Femur (tissue), 1 donor: ENCODE measurements around the gene RGS9.

Source experiments
- DNase-seq: peaks from one replicate; pipeline ENCODE4 v3.0.0-alpha.2; 2017

RGS9 gene

GRCh38 chr17:65222214-65222738, 85.1 kb downstream of the RGS9 start:
- no peak for DNase-seq

DNA sequence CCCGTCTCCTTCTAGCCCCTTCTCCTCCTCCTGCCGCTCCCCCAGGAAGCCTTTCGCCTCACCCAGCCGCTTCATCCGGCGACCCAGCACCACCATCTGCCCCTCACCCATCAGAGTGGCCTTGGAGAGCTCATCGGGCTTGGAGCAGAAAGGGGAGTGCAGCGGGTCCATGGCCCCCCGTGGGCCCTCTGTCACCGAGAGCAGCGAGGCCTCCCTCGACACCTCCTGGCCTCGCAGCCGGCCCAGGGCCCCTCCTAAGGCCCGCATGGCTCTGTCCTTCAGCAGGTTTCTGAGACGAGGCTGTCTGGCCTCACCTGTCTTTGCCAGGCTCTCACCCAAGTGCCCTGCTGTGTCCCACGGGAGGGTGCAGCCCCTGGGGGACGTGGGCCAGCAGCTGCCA, 87.9 kb downstream of the RGS9 start:
- no peak for DNase-seq

DNA sequence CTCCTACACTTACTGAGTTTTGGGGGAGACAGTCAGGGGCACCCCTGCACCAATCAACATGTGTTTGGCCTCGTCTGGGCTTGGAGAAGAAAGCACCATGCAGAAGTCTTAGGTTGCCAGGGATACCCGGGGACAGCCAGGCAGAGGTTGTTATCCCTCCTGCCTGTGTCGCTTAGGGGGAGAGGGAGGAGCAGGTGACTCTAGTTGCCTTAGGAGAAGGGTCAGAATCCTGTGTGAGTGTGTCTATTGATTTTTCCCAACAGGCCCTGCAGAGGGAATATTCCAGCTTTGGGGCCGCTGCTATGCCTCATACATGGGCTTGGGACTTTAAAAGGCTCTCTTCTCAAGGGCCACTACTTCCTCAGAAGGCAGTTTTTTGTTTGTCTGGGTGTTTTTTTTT, 89.1 kb downstream of the RGS9 start:
- no peak for DNase-seq

- no peak for DNase-seq
These were observed 90.5 kb downstream of the RGS9 start for GRCh38 chr17:65227637-65228036.

GRCh38 chr17:65228287-65228686, 91.1 kb downstream of the RGS9 start:
- no peak for DNase-seq

- DNase-seq, result no peak
These were observed 91.8 kb downstream of the RGS9 start for GRCh38 chr17:65228734-65229620.

DNA sequence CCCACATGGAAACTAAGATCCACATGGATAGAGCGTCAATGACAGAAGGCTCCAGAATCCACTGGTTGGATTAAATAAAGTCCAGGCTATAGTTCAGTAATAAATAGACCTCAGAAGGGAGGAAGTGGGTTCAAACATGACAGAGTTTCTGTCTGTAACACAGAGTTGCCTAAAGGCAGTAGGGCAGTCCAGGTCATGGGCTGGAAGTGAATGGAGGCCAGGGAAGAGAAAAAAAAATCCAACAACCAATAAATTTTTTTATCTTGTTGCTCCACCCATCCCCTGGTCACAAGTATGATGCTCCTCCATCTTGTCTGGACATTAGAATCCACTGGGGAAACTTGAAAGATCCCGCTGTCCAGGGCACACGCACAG, 92.4 kb downstream of the RGS9 start:
- DNase-seq, result no peak

DNA sequence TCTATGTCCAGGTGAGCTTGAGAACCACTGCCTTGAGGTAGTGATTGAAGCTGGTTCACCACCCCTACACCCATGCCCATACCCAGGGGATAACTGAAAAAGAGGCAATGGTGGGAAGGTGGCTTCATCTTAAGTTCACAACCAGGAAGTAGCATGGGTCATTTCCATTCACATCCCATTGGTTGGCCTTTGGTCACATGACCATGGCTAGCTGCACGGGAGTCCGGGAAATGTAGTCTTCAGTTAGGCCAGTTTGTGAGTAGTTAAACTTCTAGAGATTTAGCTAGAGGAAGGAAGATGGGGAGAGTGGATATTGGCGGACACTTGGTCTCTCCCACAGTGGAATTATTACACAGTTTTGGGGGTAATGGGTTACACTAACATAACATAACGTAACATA, 92.9 kb downstream of the RGS9 start:
- DNase-seq, result no peak

- DNase-seq, result no peak
These were observed 93.9 kb downstream of the RGS9 start for GRCh38 chr17:65231086-65231485.

DNA sequence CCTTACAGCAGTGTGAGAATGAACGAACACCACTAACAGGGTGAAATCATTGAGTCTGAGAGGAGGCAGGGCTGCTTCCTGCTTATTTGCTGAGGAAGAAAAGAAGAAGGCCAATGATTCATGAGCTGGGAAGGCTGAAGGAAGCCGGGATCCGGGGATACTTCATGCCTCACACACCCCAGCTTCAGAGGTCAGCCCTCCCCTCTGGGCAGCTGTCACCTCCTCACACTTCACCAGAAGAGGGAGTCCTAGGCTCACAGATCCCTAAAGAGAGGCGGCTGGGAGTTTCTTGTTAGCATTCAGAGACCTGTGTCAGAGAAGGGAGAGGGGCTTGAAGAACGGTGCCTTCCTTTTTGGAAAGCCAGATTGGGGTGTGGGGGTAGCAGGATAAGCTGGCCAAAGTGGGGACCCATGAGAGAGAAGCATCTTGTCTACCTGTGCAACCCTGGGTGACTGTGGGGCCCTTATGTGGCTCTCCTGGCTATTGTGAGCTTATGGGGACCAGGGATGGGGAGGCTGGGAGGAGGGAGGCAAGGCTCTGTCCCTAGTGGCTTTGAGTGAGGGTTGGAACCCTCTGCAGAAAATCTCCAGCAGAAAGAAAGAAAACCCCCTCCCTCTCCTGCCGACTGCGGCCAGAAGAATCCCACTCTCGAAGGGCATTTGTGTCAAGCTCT, 94.6 kb downstream of the RGS9 start:
- peak; percentile 59 for DNase-seq

DNA sequence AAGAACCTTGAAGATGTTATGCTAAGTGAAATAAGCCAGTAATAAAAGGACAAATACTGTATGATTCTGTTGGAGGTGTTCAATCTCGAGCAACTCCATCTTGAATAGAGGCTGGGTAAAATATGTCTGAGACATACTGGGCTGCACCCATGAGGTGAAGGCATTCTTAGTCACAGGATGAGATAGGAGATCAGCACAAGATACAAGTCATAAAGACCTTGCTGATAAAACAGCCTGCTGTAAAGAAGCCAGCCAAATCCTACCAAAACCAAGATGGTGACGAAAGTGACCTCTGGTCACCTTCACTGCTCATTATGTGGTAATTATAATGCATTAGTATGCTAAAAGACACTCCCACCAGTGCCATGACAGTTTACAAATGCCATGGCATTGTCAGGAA, 98.1 kb downstream of the RGS9 start:
- DNase-seq, result no peak

DNA sequence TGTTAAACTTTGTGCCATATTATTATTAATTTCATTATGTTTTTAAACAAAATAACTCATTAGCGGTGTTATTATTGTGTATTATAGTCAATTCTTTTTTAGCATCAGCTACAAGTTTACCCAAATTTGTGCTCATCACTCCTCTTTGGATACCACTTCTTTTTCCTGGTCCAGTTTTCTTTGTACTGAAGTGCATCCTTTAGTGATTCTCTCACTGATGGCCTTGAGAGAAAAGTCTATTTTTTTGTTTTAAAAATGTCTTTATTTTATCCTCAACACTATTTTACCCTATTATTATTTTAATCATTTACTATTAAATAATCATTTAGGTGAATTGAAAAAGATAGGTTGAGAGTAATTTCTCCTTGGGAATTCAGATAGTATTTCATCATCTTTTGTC, 99.2 kb downstream of the RGS9 start:
- no peak for DNase-seq

DNA sequence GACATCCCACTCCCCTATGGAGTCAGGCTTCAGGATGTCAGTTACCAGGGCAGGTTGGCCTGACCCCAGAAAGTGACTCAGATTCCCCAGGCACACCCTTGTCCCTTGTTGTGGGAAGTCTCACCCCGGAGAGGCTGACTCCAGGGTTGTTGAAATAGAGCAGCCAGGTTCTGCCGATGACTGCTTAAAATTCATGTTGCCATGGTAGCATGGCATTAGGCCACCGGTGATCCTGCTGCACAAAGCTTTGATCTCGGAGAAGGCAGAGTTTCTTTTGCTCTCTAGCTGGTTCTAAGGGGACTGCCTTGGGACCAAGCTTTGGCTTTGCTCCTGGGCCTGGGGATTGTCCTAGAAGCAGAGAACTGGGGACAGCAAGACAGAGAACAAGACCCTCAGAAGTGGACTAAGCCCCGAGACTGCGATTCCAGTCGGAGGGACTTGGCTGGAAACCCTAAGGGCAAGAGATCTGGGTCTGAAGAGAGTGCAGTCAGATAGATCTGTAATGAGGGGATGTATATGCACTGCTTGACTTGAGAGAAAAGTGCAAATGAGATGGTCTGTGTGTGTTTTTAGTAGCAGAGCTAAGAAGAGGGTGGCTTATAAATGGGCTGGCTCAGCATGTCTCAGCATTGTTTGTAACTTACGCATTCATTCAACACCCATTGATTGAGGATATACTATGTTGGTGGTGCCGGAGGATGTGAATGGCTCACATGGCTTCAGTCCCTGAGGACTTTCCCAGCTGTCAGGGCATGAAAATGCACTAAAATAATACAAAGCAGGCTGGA, 106.9 kb downstream of the RGS9 start:
- peak; percentile 37 for DNase-seq

DNA sequence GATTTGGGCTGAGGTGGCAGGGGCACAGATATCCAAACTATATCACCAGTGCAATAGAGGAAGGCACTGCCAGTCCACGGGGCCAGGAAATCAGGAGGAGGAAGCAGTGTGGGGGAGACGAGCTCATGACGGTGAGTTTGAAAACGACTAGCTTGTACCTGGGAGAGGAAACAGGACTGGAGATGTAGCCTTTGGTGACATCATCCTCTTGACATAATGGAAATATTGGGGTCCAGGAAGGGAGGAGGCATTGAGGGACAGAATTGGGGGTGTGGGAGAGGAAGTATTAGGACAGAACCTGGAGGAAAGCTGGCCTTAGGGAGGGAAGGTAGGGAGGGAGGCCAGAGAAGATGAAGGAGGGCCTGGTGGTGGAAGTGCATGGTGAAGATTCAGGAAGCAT, 109.1 kb downstream of the RGS9 start:
- no peak for DNase-seq

- no peak for DNase-seq
These were observed 112.6 kb downstream of the RGS9 start for GRCh38 chr17:65249774-65250173.

DNA sequence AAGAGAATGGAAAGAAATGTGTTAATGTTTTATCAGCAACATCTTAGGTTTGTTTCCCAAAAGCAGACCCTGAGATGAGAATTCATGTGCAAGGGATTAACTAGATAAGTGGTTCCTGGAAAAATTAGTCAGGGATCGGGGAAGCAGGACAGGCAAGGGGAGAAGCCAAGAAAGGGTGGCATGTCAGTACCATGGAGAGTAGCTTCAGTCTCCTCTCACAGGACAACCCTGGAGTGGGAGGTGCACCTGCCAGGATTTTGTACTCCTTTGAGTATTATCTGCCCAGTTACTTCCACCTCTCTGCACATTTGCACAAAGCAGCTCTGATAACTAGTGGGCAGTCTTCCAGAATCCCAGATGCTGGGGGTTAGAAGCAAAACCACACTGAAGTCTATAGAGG, 117.0 kb downstream of the RGS9 start:
- DNase-seq, result no peak

DNA sequence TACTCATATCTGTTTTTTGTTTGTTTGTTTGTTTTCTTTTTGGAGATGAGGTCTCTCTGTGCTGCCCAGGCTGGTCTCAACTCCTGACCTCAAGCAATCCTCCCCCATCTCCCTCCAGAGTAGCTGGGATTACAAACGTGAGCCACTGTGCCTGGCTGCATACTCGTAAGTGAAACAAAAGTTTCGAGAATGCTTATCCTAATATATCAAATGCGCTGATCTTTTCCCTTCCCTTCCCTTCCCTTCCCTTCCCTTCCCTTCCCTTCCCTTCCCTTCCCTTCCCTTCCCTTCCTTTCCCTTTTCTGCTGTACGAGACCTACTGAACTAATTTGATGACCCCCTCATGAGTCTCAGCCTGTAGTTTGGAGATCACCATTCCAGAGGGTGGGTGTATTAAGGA, 122.1 kb downstream of the RGS9 start:
- DNase-seq, result no peak

- DNase-seq, result no peak
These were observed 122.7 kb downstream of the RGS9 start for GRCh38 chr17:65259696-65260485.

- DNase-seq, result no peak
These were observed 123.5 kb downstream of the RGS9 start for GRCh38 chr17:65260626-65261025.

- DNase-seq, result no peak
These were observed 124.0 kb downstream of the RGS9 start for GRCh38 chr17:65261152-65261551.

DNA sequence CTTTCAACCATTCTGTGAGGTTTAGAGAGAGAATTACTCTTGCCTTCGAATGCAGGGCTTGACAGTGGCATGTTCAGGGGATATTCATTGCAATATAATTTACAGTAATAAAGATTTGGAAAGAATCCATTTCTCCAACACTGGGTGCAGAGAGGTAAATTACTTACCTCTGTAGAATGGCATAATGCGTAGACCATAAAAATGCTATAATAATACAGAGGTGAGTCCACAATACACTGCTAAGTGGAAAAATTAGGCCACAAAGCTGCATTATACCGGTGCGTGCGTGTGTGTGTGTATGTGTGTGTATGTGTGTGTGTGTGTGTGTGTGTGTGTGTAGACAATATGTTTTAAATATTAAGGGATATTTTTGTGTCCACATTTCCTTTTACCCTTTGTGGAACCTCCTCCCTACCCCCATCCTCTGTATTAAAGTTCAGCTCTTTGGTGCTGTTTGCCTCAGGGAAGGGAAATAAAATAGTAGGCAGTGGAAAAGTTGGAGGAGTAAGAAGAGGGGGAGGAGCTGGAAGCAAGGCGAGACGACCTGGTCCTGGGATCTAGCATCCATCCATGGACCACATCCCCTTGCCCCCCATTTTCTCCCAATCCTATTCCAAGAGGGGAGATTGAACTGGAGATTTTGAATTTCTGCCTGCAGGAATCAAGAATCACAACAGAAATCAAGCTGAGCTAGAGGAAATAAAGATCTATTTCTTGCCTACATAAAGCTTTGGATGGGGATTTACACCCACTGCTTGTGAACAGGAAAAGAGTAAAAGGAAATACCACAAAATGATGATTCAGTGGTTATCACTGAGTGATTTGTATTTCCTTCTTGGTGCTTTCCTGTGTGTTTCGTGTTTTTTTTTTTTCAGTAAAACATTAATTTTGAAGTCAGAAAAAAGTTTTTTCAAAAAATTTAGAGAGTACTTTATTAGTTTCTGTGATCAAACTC, 124.8 kb downstream of the RGS9 start:
- no peak for DNase-seq
